Measurements from ENCODE around the gene PDE4C.

DNA sequence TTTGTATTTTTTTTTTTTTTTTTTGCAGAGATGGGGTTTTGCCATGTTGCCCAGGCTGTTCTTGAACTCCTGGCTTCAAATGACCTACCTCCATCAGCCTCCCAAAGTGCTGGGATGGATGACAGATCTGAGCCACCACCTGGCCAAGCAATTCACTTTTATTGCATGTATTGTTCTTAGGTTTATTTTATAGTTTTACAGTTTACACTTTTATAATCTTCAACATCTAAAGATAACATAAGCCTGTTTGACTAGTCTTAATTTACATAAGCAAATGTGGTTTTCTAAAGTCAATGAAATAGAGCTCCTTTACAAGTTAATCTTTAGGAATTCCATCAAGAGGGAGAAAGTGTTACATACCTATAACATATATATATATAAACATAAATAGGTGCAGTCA lies 42.7 kb downstream of the PDE4C start:
- TF ChIP-seq, protein P1, sequence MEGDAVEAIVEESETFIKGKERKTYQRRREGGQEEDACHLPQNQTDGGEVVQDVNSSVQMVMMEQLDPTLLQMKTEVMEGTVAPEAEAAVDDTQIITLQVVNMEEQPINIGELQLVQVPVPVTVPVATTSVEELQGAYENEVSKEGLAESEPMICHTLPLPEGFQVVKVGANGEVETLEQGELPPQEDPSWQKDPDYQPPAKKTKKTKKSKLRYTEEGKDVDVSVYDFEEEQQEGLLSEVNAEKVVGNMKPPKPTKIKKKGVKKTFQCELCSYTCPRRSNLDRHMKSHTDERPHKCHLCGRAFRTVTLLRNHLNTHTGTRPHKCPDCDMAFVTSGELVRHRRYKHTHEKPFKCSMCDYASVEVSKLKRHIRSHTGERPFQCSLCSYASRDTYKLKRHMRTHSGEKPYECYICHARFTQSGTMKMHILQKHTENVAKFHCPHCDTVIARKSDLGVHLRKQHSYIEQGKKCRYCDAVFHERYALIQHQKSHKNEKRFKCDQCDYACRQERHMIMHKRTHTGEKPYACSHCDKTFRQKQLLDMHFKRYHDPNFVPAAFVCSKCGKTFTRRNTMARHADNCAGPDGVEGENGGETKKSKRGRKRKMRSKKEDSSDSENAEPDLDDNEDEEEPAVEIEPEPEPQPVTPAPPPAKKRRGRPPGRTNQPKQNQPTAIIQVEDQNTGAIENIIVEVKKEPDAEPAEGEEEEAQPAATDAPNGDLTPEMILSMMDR (conservative IDR thresholded peaks at IDR 0.05; ENCODE audit: low read length), result no peak
- TF ChIP-seq EZH2phosphoT487 (IDR thresholded peaks at IDR 0.05; ENCODE audit: borderline replicate concordance, low read depth, low read length), result no peak
